Breast epithelium (tissue), 4 donors: ENCODE results near the gene MYLK. TPM values are rescaled to one million over a fixed set of nuclear protein-coding genes. Genes with fewer than 3 reads are reported as not detected.

Source experiments
- DNase-seq, 2 donors: peaks; one replicate each; pipeline ENCODE4 v3.0.0-alpha.2; 2019; ENCODE audit warnings: low spot score in 2 of 2
- H3K27ac ChIP-seq, 2 donors: fragments of 200-600 bp; sonication (generic) in 1 of 2; one replicate each; pipeline ENCODE4 v1.5.1; 2016 to 2019; ENCODE audit warnings: mild to moderate bottlenecking in 1 of 2
- H3K27me3 ChIP-seq, 2 donors: fragments of 200-600 bp; sonication (generic) in 1 of 2; one replicate each; pipeline versions ENCODE4 v1.5.1 to v1.6.0; 2017 to 2019; ENCODE audit warnings: control low read depth in 1 of 2, mild to moderate bottlenecking in 1 of 2
- H3K36me3 ChIP-seq: fragments of 200-600 bp; one replicate; pipeline ENCODE4 v1.5.1; 2019
- H3K4me1 ChIP-seq, 2 donors: fragments of 200-600 bp; sonication (generic); one replicate each; pipeline ENCODE4 v1.5.1; 2016 to 2019; ENCODE audit warnings: control low read depth in 1 of 2
- H3K4me3 ChIP-seq, 3 donors: fragments of 200-600 bp; sonication (generic); 1 replicate in 2 of 3; 2 replicates in 1 of 3; pipeline ENCODE4 v1.5.1; 2016 to 2019; ENCODE audit warnings: mild to moderate bottlenecking in 3 of 3, moderate library complexity in 2 of 3
- H3K9me3 ChIP-seq, 2 donors: fragments of 200-600 bp; sonication (generic) in 1 of 2; one replicate each; pipeline ENCODE4 v1.5.1; 2016 to 2019; ENCODE audit warnings: control low read depth in 1 of 2
- CTCF ChIP-seq, 3 donors: fragments of 450-650 bp; IDR thresholded peaks; one replicate each; pipeline ENCODE4 v1.5.1; 2016 to 2017; ENCODE audit warnings: antibody characterized with exemption in 3 of 3, mild to moderate bottlenecking in 3 of 3, moderate library complexity in 3 of 3
- POLR2A ChIP-seq: fragments of 450-650 bp; IDR thresholded peaks from one replicate; pipeline ENCODE4 v1.6.1; 2016; ENCODE audit warnings: antibody characterized with exemption, mild to moderate bottlenecking, moderate library complexity
- POLR2AphosphoS5 ChIP-seq, 3 donors: sonication (generic); formaldehyde crosslinking; IDR thresholded peaks; one replicate each; pipeline ENCODE4 v1.6.1; 2017; ENCODE audit warnings: antibody characterized with exemption in 3 of 3
- intact Hi-C: fragments of 100-400 bp; cut with DNase I; formaldehyde crosslinking; loops from one replicate; pipeline ENCODE4 v1.15.1; 2023; ENCODE audit warnings: low total_unique reads
- total RNA-seq, 3 donors: library from RNA; depleted of rRNA; stranded (reverse); fragments of >200 nt; gene quantifications; one replicate each; pipeline ENCODE4 v1.1.0, GENCODE V29; 2016

The MYLK gene
- total RNA-seq, 3 donors from 2014 or later: 87.2 to 188 (median 181) TPM

GRCh38 chr3:123623346-123623880 is 260.7 kb downstream of the MYLK start:
- Histone ChIP-seq H3K4me3 (no peak overlapping the region), H3K4me1 (peaks cover 0 to 8% of the 10 kb centered on the region in 2 donors), H3K27me3 (no peaks in the 10 kb centered on the region), H3K27ac (peak overlapping the region; percentile 20 to 44), H3K36me3 (no peaks in the 10 kb centered on the region), H3K9me3 (no peaks in the 10 kb centered on the region)
- intact Hi-C loops: no loop called here
- TF ChIP-seq CTCF (IDR thresholded peaks at IDR 0.05) (no peak), POLR2AphosphoS5 (IDR thresholded peaks at IDR 0.05) (no peak), POLR2A (no peak)
- no peak for DNase-seq

GRCh38 chr3:123622766-123623165 is 261.4 kb downstream of the MYLK start:
- Histone ChIP-seq H3K4me3 (no peak overlapping the region), H3K4me1 (peaks cover 0 to 8% of the 10 kb centered on the region in 2 donors), H3K27me3 (no peaks in the 10 kb centered on the region), H3K36me3 (no peaks in the 10 kb centered on the region), H3K27ac (peak overlapping the region; percentile 20 to 44), H3K9me3 (no peaks in the 10 kb centered on the region)
- no peak for DNase-seq
- intact Hi-C loops: no loop called here
- TF ChIP-seq POLR2A (no peak), POLR2AphosphoS5 (IDR thresholded peaks at IDR 0.05) (no peak), CTCF (IDR thresholded peaks at IDR 0.05) (no peak)

GRCh38 chr3:123621850-123622189 is 262.3 kb downstream of the MYLK start:
- H3K27ac ChIP-seq: peak overlapping the region; percentile 74 to 75
- no peaks in the 10 kb centered on the region for H3K9me3 ChIP-seq
- TF ChIP-seq CTCF (IDR thresholded peaks at IDR 0.05) (no peak), POLR2A (no peak)
- intact Hi-C loops: no loop called here
- no peak overlapping the region for H3K4me3 ChIP-seq
- no peaks in the 10 kb centered on the region for H3K36me3 ChIP-seq
- H3K4me1 ChIP-seq: peaks cover 0 to 8% of the 10 kb centered on the region in 2 donors
- no peaks in the 10 kb centered on the region for H3K27me3 ChIP-seq
- DNase-seq: no peak

GRCh38 chr3:123621186-123621849 is 262.8 kb downstream of the MYLK start:
- Histone ChIP-seq H3K27me3 (no peaks in the 10 kb centered on the region), H3K27ac (peak overlapping the region; percentile 74 to 75), H3K4me3 (no peak overlapping the region), H3K9me3 (no peaks in the 10 kb centered on the region), H3K4me1 (peaks cover 0 to 8% of the 10 kb centered on the region in 2 donors), H3K36me3 (no peaks in the 10 kb centered on the region)
- intact Hi-C loops: no loop called here
- TF ChIP-seq POLR2A (no peak), CTCF (IDR thresholded peaks at IDR 0.05) (no peak), POLR2AphosphoS5 (IDR thresholded peaks at IDR 0.05) (no peak)
- DNase-seq: no peak

- Histone ChIP-seq H3K27ac (peak overlapping the region; percentile 74 to 75), H3K4me3 (peak overlapping the region; percentile 7 to 53 (median 45)), H3K4me1 (peaks cover 0 to 8% of the 10 kb centered on the region in 2 donors), H3K27me3 (no peaks in the 10 kb centered on the region), H3K9me3 (no peaks in the 10 kb centered on the region), H3K36me3 (no peaks in the 10 kb centered on the region)
- intact Hi-C loops: no loop called here
- DNase-seq: peak in 1 of 2 donors; percentile 58
- TF ChIP-seq POLR2AphosphoS5 (IDR thresholded peaks at IDR 0.05) (peak in 2 of 3 donors; percentile 31 to 77), POLR2A (peak; percentile 16), CTCF (IDR thresholded peaks at IDR 0.05) (no peak)
These were observed 263.8 kb downstream of the MYLK start for GRCh38 chr3:123620343-123620742.
